ENCODE measurements around the gene TTC39C.
A peak's percentile ranks its signal among the peaks of the same experiment; 100 is the strongest.

Gene TTC39C

DNA sequence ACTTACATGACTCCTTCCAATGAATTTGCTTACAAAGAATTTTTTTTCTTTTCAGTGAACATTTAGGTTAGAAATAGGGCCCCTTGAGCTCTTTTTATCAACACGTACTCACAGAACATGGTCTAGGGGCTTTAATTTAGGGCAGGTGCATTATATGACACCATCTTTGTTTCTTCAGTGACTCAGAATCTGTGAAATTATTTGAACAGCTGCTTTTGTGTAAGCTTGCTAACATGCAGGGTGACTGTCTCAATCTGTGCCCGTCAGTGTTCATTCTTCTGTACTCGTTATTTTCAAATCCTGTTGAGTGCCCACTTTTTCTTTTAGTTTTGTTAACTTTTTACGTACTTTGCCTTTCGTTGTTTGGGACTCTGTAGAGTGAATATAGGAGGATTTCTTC, 71.5 kb downstream of the TTC39C start:
- DNase-seq (ENCODE audit: low read depth in 2 of 2) = no peak

GRCh38 chr18:24089076-24089475, 74.5 kb downstream of the TTC39C start:
- no peak for DNase-seq (ENCODE audit: low read depth in 2 of 2)

GRCh38 chr18:24089515-24090337, 75.2 kb downstream of the TTC39C start:
- no peak for DNase-seq (ENCODE audit: low read depth in 2 of 2)

DNA sequence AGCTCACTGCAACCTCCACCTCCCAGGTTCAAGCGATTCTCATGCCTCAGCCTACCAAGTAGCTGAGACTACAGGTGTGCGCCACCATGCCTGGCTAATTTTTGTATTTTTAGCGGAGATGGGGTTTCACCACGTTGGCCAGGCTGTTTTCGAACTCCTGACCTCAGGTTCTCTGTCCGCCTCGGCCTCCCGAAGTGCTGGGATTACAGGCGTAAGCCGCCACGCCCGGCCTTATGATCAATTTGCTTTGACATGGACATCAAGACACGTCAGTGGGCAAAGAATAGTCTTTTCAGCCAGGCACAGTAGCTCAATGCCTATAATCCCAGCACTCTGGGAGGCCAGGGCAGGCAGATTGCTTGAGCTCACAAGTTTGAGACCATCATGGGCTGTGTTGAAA, 76.3 kb downstream of the TTC39C start:
- no peak for DNase-seq (ENCODE audit: low read depth in 2 of 2)

DNA sequence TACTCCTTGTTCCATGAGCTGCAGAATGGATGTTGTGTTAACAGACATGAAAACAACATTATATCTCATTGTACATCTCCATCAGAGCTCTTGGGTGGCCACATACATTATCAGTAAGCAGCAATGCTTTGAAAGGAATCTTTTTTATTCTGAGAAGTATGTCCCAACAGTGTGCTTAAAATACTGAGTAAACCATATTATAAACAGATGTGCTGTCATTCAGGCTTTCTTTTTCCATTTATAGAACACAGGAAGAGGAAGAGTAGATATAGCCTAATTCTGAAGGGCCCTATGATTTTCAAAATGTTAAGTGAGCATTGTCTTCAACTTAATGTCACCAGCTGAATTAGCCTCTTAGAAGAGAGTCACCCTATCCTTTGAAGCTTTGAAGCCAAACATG, 80.0 kb downstream of the TTC39C start:
- DNase-seq (ENCODE audit: low read depth in 2 of 2) = no peak

DNA sequence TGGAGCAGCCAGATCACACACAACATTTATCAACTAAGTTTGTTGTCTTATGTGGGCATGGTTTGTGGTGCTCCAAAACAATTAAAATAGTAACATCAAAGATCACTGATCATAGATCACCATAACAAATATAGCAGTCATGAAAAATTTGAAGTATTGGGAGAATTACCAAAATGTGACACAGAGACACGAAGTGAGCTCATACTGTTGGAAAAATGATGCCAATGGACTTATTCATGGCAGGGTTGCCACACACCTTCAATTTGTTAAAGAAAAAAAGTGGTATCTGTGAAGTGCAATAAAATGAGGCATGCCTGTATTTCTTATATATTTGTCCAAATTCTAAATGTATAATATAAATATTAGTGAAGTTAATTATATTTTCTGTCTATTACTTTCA, 81.4 kb downstream of the TTC39C start:
- no peak for DNase-seq (ENCODE audit: low read depth in 2 of 2)

- DNase-seq (ENCODE audit: low read depth in 2 of 2) = no peak
These were observed 88.9 kb downstream of the TTC39C start for GRCh38 chr18:24103320-24104021.

DNA sequence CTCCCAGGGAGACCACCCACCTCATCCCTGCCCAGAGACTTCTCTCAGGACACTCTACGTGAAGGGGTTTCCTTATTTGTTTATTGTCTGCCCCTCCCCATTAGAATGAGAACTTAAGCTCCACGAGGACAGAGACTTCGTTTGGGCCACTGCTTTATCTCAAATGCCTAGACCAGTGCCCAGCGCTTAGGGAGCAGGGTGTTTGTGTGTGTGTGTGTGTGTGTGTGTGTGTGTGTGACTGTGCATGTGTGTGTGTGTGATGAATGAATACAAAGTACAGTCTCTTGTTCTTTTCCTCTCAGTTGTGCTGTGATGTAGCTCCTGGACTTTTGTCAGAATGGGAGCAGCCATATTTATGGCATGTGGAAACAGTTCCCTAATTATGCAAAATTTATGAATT, 89.9 kb downstream of the TTC39C start:
- no peak for DNase-seq (ENCODE audit: low read depth in 2 of 2)

GRCh38 chr18:24108641-24109040, 94.1 kb downstream of the TTC39C start:
- no peak for DNase-seq (ENCODE audit: low read depth in 2 of 2)

DNA sequence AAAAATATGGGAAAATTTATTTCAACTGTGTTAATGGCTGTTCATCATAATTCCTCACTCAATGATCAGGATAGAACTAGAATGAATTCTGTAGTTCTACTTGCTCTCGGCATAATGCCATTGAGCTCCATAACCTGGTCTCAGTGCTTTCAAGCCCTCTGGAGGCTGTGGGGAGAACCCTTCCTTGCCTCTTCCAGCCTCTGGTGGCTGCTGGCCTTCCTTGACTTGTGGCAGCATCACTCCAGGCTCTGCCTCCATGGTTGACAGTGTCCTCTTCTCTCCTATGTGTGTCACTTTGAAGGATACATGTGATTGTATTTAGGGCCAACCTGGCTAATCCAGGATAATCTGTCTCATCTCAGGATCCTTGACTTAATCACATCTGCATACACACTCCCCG, 97.4 kb downstream of the TTC39C start:
- DNase-seq (ENCODE audit: low read depth in 2 of 2) = no peak

DNA sequence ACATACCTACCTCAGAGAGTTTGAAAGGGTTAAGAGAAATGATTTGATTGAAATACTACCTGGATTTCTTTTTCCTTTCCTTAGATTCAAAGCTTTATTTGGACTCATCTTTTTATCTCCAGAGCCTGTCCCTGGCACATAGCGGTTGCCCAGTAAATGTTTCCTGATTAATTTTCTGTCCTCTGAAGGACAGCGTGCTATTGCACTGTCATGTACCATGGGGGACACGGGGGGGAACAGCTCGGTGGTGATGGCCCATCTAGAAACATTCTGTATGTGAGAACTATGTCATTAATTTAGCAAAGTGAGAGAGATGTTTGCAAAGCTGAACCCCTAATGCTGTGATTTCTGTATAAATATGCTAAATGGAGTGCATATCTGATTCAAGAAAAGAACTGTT, 97.9 kb downstream of the TTC39C start:
- DNase-seq (ENCODE audit: low read depth in 2 of 2) = no peak

- no peak for DNase-seq (ENCODE audit: low read depth in 2 of 2)
These were observed 98.5 kb downstream of the TTC39C start for GRCh38 chr18:24112874-24113615.

DNA sequence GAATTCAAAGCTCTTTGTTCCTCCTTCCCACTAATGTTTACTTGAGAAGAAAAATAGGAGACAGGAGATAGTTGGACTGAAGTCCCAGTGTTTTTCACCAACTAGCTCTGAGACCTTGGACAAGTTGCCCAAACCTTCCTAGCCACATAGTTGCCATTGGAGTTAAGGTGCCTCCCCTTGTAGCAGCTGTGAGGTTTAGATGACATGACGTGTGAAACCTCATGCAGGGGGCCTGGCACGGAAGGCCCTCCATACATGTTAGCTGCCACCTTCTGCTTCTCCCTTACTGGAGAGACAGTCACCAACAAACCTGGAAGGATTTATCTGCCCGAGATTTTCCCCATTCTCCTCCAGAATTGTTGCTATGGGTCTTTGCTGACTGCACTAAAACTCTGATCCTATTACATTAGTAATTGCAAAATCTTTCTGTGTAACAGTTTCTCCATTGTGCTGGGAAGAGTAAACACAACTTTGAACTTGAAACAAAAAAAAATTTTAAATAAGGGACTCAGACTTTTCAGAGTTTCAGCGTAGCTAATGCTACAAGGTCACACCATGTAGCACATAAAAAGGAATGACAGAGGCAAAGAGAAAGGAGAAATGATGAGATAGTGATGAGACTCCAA, 100.5 kb downstream of the TTC39C start:
- DNase-seq (ENCODE audit: low read depth in 2 of 2) = no peak

DNA sequence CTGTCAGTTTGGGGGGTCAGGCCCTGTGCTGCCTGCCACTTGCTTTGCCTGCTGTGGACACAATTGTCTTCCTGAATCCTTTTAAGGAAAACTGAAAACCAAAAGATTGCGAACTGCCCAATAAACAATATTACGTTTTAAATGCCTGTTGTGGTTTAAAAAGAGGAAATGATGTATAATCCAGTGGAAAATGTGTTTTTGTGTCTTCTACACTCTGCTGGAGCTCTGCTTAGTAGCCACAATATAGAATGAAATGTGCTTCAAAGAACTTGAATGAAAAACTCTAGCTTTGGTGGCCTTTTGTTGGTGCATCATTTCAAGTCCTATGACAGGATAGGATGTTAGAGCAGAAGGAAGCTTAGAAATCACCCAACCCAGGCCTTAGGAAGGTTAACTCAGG, 101.1 kb downstream of the TTC39C start:
- DNase-seq (ENCODE audit: low read depth in 2 of 2) = no peak

DNA sequence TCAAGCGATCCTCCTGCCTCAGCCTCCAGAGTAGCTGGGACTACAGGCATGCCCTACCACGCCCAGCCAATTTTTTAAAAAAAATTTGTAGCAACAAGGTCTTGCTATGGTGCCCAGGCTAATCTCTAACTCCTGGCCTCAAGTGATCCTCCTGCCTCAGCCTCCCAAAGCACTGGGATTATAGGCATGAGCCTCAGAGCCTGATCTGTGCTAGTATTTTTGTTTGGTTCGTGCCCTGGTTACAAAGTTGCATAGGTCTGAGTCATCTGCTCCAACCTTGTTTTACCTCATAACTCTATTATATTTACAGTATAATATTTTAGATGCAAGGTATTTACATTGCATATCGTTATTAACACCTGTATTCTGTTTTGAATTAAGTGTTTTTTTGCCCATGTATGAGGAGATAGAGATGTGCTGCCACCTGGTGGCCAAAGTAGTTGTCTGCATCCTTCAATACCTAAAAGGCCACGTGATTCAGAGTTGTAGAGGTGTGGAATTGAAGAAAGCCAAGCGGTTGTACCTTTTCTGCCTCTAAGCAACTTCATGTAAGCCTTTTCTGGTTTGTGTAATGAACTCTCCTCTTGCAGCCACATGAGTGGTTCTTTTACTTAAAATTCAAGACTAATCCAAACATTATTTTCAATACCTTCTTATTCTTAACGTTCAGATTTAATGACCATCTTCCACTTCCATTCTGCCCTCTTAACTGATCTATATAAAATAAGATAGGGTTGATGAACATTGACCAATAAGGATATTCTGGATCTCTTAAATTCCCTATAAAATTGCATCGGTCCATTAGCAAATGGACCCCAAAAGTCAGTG, 104.4 kb downstream of the TTC39C start:
- peak; percentile 31 to 57 for DNase-seq (ENCODE audit: low read depth in 2 of 2)

DNA sequence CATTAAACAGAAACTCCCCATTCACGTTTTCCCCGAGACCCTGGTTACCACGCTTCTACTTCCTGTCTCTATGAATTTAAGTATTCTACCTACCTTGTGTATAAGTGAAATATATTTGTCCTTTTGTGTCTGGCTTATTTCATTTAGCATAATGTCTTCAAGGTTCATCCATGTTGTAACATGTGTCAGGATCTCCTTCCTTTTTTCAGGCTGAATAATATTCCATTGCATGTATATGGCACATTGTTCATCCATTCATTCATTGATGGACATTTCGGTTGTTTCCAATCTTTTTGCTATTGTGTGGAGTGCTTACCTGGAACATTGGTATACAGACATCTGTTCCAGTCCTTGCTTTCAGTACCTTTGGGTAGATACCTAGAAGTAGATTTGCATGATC, 106.1 kb downstream of the TTC39C start:
- no peak for DNase-seq (ENCODE audit: low read depth in 2 of 2)

GRCh38 chr18:24121625-24122024, 107.1 kb downstream of the TTC39C start:
- DNase-seq (ENCODE audit: low read depth in 2 of 2) = no peak

GRCh38 chr18:24126155-24126961, 111.8 kb downstream of the TTC39C start:
- DNase-seq (ENCODE audit: low read depth in 2 of 2) = no peak

- DNase-seq (ENCODE audit: low read depth in 2 of 2) = no peak
These were observed 113.2 kb downstream of the TTC39C start for GRCh38 chr18:24127735-24128134.

DNA sequence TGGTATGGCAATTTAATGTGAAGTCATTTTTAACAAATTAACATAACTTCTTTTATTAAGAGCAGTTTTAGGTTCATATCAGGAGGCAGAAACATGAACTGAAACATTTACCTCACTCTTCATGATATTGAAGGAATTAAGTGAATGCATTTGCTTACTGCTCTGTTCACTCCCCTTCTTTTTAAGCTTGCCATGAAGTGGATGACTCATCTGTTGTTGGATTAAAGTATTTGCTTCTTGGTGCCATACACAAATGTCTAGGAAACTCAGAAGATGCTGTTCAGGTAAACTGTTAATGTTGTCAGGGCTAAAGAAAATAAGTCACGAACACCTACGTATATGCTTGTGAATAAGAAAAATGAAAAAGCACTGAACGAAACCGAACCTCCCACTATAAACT, 114.1 kb downstream of the TTC39C start:
- no peak for DNase-seq (ENCODE audit: low read depth in 2 of 2)
